ENCODE results near the gene XYLB. TPM values are rescaled to one million over a fixed set of nuclear protein-coding genes. Genes with fewer than 3 reads are reported as not detected.

Gene XYLB
- total RNA-seq, 2 donors from 2014 or later: 6.3 to 10.1 TPM

- Mint-ChIP-seq H3K4me1 (no peaks in the 10 kb centered on the region), H3K27ac (no peak overlapping the region), H3K36me3 (ENCODE audit: low read depth) (no peaks in the 10 kb centered on the region), H3K9me3 (no peaks in the 10 kb centered on the region), H3K27me3 (peaks cover 4% of the 10 kb centered on the region), H3K4me3 (no peak overlapping the region)
- no peak for ATAC-seq (replicated peaks)
Measured at GRCh38 chr3:38337703-38338102, 8.9 kb upstream of the XYLB start.

- Mint-ChIP-seq H3K4me3 (no peak overlapping the region), H3K9me3 (no peaks in the 10 kb centered on the region), H3K27me3 (peaks cover 4% of the 10 kb centered on the region), H3K27ac (no peak overlapping the region), H3K36me3 (ENCODE audit: low read depth) (no peaks in the 10 kb centered on the region), H3K4me1 (no peaks in the 10 kb centered on the region)
- ATAC-seq (replicated peaks): no peak
Measured at GRCh38 chr3:38343797-38344594, 2.6 kb upstream of the XYLB start.

GRCh38 chr3:38345879-38346586 lies 552 bp upstream of the XYLB start:
- Mint-ChIP-seq H3K4me1 (no peaks in the 10 kb centered on the region), H3K27ac (no peak overlapping the region), H3K36me3 (ENCODE audit: low read depth) (no peaks in the 10 kb centered on the region), H3K27me3 (no peaks in the 10 kb centered on the region), H3K4me3 (peak overlapping the region; percentile 71), H3K9me3 (no peaks in the 10 kb centered on the region)
- peak; percentile 35 for ATAC-seq (replicated peaks)

GRCh38 chr3:38347421-38348200 lies 1.0 kb downstream of the XYLB start:
- Mint-ChIP-seq H3K27me3 (no peaks in the 10 kb centered on the region), H3K9me3 (no peaks in the 10 kb centered on the region)
- no peak for ATAC-seq (replicated peaks)

GRCh38 chr3:38348903-38349302 lies 2.3 kb downstream of the XYLB start:
- Mint-ChIP-seq H3K27ac (no peak overlapping the region), H3K4me1 (no peaks in the 10 kb centered on the region), H3K36me3 (ENCODE audit: low read depth) (no peaks in the 10 kb centered on the region), H3K4me3 (no peak overlapping the region), H3K9me3 (no peaks in the 10 kb centered on the region), H3K27me3 (no peaks in the 10 kb centered on the region)
- no peak for ATAC-seq (replicated peaks)

More at GRCh38 chr3:38347421-38348200, 1.0 kb downstream of the XYLB start:
- H3K4me1 Mint-ChIP-seq: no peaks in the 10 kb centered on the region
- no peak overlapping the region for H3K4me3 Mint-ChIP-seq
- H3K36me3 Mint-ChIP-seq (ENCODE audit: low read depth): no peaks in the 10 kb centered on the region
- H3K27ac Mint-ChIP-seq: no peak overlapping the region

- Mint-ChIP-seq H3K4me3 (no peak overlapping the region), H3K4me1 (no peaks in the 10 kb centered on the region), H3K27me3 (no peaks in the 10 kb centered on the region), H3K36me3 (ENCODE audit: low read depth) (no peaks in the 10 kb centered on the region), H3K9me3 (no peaks in the 10 kb centered on the region), H3K27ac (no peak overlapping the region)
- no peak for ATAC-seq (replicated peaks)
Measured at GRCh38 chr3:38349684-38350359, 3.2 kb downstream of the XYLB start.

- no peaks in the 10 kb centered on the region for H3K27me3 Mint-ChIP-seq
- H3K4me1 Mint-ChIP-seq: no peaks in the 10 kb centered on the region
- no peaks in the 10 kb centered on the region for H3K36me3 Mint-ChIP-seq (ENCODE audit: low read depth)
- no peak overlapping the region for H3K4me3 Mint-ChIP-seq
- no peaks in the 10 kb centered on the region for H3K9me3 Mint-ChIP-seq
- ATAC-seq (replicated peaks): no peak
- no peak overlapping the region for H3K27ac Mint-ChIP-seq
Measured at GRCh38 chr3:38353151-38353550, 6.6 kb downstream of the XYLB start.

GRCh38 chr3:38354588-38355330 lies 8.2 kb downstream of the XYLB start:
- Mint-ChIP-seq H3K4me1 (no peaks in the 10 kb centered on the region), H3K27ac (no peak overlapping the region), H3K4me3 (no peak overlapping the region), H3K36me3 (ENCODE audit: low read depth) (no peaks in the 10 kb centered on the region), H3K27me3 (no peaks in the 10 kb centered on the region), H3K9me3 (no peaks in the 10 kb centered on the region)
- no peak for ATAC-seq (replicated peaks)

GRCh38 chr3:38359038-38359437 lies 12.5 kb downstream of the XYLB start:
- Mint-ChIP-seq H3K27me3 (no peaks in the 10 kb centered on the region), H3K4me1 (peaks cover 2% of the 10 kb centered on the region), H3K9me3 (no peaks in the 10 kb centered on the region), H3K4me3 (no peak overlapping the region), H3K36me3 (ENCODE audit: low read depth) (no peaks in the 10 kb centered on the region), H3K27ac (no peak overlapping the region)
- ATAC-seq (replicated peaks): no peak

GRCh38 chr3:38360345-38360744 lies 13.8 kb downstream of the XYLB start:
- Mint-ChIP-seq H3K27ac (no peak overlapping the region), H3K4me3 (no peak overlapping the region), H3K9me3 (no peaks in the 10 kb centered on the region), H3K36me3 (ENCODE audit: low read depth) (no peaks in the 10 kb centered on the region), H3K27me3 (no peaks in the 10 kb centered on the region), H3K4me1 (peaks cover 10% of the 10 kb centered on the region)
- ATAC-seq (replicated peaks): no peak

GRCh38 chr3:38361496-38361895 lies 14.9 kb downstream of the XYLB start:
- no peak for ATAC-seq (replicated peaks)

GRCh38 chr3:38362825-38363224 lies 16.2 kb downstream of the XYLB start:
- Mint-ChIP-seq H3K27me3 (no peaks in the 10 kb centered on the region), H3K4me3 (no peak overlapping the region), H3K9me3 (no peaks in the 10 kb centered on the region), H3K36me3 (ENCODE audit: low read depth) (no peaks in the 10 kb centered on the region), H3K4me1 (peaks cover 10% of the 10 kb centered on the region), H3K27ac (no peak overlapping the region)
- no peak for ATAC-seq (replicated peaks)

More at GRCh38 chr3:38361496-38361895, 14.9 kb downstream of the XYLB start:
- Mint-ChIP-seq H3K27ac (no peak overlapping the region), H3K9me3 (no peaks in the 10 kb centered on the region), H3K36me3 (ENCODE audit: low read depth) (no peaks in the 10 kb centered on the region), H3K27me3 (no peaks in the 10 kb centered on the region), H3K4me1 (peaks cover 10% of the 10 kb centered on the region), H3K4me3 (no peak overlapping the region)

GRCh38 chr3:38364721-38365400 lies 18.3 kb downstream of the XYLB start:
- H3K4me1 Mint-ChIP-seq: peaks cover 10% of the 10 kb centered on the region
- no peaks in the 10 kb centered on the region for H3K27me3 Mint-ChIP-seq
- no peak overlapping the region for H3K27ac Mint-ChIP-seq
- ATAC-seq (replicated peaks): no peak
- no peaks in the 10 kb centered on the region for H3K36me3 Mint-ChIP-seq (ENCODE audit: low read depth)
- H3K9me3 Mint-ChIP-seq: no peaks in the 10 kb centered on the region
- no peak overlapping the region for H3K4me3 Mint-ChIP-seq

Data from activated T-helper 17 cell treated with anti-CD3 and anti-CD28 coated beads, Interleukin-2, amount 50 U/mL, for 72 hours (primary cell).